ENCODE data around the gene FABP1.

Gene FABP1

GRCh38 chr2:88167740-88168139 is 39.9 kb upstream of the FABP1 start:
- Histone ChIP-seq H3K27ac (ENCODE audit: low read length) (no peak overlapping the region), H3K4me2 (ENCODE audit: insufficient read depth, low read length) (no peak overlapping the region), H3K4me3 (ENCODE audit: low read depth in 1 of 2, low read length in 2 of 2) (no peak overlapping the region), H3K4me1 (ENCODE audit: insufficient read depth, low read length) (no peaks in the 10 kb centered on the region), H3K27me3 (ENCODE audit: insufficient read depth, low read length, poor library complexity) (no peaks in the 10 kb centered on the region), H3K79me2 (ENCODE audit: insufficient read depth, low read length) (no peaks in the 10 kb centered on the region), H3K36me3 (ENCODE audit: insufficient read depth, low read length) (no peaks in the 10 kb centered on the region), H2AFZ (ENCODE audit: low read depth, low read length) (no peak overlapping the region), H4K20me1 (ENCODE audit: insufficient read depth, low read length) (no peaks in the 10 kb centered on the region), H3K9me3 (ENCODE audit: insufficient read depth, low read length, severe bottlenecking) (no peaks in the 10 kb centered on the region), H3K9ac (ENCODE audit: low read depth, low read length) (no peak overlapping the region)
- DNase-seq (no peak), ATAC-seq (ENCODE audit: insufficient read depth, low read depth) (no peak)
- TF ChIP-seq, protein P1, sequence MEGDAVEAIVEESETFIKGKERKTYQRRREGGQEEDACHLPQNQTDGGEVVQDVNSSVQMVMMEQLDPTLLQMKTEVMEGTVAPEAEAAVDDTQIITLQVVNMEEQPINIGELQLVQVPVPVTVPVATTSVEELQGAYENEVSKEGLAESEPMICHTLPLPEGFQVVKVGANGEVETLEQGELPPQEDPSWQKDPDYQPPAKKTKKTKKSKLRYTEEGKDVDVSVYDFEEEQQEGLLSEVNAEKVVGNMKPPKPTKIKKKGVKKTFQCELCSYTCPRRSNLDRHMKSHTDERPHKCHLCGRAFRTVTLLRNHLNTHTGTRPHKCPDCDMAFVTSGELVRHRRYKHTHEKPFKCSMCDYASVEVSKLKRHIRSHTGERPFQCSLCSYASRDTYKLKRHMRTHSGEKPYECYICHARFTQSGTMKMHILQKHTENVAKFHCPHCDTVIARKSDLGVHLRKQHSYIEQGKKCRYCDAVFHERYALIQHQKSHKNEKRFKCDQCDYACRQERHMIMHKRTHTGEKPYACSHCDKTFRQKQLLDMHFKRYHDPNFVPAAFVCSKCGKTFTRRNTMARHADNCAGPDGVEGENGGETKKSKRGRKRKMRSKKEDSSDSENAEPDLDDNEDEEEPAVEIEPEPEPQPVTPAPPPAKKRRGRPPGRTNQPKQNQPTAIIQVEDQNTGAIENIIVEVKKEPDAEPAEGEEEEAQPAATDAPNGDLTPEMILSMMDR (IDR thresholded peaks at IDR 0.05; ENCODE audit: borderline replicate concordance, extremely low read depth, low read length, poor library complexity, severe bottlenecking) = no peak
- TF ChIP-seq EZH2 (IDR thresholded peaks at IDR 0.05; ENCODE audit: borderline replicate concordance, low read depth, low read length, severe bottlenecking) = no peak

DNA sequence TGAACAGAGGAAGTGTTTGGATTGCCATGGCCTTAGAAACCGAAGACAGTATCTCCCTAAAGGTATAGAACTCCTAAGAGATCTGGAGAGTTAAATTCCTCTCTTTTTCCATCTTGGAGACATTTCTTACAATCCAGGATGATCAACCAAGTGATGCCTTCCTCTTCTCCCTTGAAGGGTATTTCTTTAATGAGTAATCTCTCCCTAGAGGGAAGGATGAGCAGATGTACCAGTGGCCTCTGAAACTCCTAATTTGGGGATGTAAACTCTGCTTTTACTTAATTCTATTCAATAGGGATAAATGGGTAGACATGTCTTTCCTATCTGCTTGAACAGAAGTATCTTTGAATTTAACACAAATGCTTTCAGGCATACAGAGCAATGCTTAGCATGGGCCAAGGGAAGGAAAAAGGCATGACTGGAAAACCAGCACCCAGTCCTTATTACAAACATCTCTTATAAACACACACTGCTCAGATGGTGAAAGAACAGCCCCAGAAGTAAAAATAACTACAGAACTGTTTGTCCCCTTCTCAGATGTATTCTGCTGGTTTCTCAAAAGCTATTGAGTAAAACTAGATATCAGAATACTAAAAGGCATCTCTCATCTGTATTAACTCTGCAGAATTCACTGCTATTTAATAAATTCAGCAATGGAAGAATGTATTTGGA is 37.6 kb upstream of the FABP1 start:
- Histone ChIP-seq H3K4me3 (ENCODE audit: low read depth in 1 of 2, low read length in 2 of 2) (no peak overlapping the region), H3K4me1 (ENCODE audit: insufficient read depth, low read length) (no peaks in the 10 kb centered on the region), H3K9ac (ENCODE audit: low read depth, low read length) (no peak overlapping the region), H3K9me3 (ENCODE audit: insufficient read depth, low read length, severe bottlenecking) (no peaks in the 10 kb centered on the region), H3K4me2 (ENCODE audit: insufficient read depth, low read length) (no peak overlapping the region), H3K36me3 (ENCODE audit: insufficient read depth, low read length) (no peaks in the 10 kb centered on the region), H3K27ac (ENCODE audit: low read length) (no peak overlapping the region), H4K20me1 (ENCODE audit: insufficient read depth, low read length) (no peaks in the 10 kb centered on the region), H3K79me2 (ENCODE audit: insufficient read depth, low read length) (no peaks in the 10 kb centered on the region), H2AFZ (ENCODE audit: low read depth, low read length) (no peak overlapping the region), H3K27me3 (ENCODE audit: insufficient read depth, low read length, poor library complexity) (no peaks in the 10 kb centered on the region)
- TF ChIP-seq EZH2 (IDR thresholded peaks at IDR 0.05; ENCODE audit: borderline replicate concordance, low read depth, low read length, severe bottlenecking) = no peak
- TF ChIP-seq, protein P1 (IDR thresholded peaks at IDR 0.05; ENCODE audit: borderline replicate concordance, extremely low read depth, low read length, poor library complexity, severe bottlenecking) = no peak
- no peak for DNase-seq
- no peak for ATAC-seq (ENCODE audit: insufficient read depth, low read depth)

DNA sequence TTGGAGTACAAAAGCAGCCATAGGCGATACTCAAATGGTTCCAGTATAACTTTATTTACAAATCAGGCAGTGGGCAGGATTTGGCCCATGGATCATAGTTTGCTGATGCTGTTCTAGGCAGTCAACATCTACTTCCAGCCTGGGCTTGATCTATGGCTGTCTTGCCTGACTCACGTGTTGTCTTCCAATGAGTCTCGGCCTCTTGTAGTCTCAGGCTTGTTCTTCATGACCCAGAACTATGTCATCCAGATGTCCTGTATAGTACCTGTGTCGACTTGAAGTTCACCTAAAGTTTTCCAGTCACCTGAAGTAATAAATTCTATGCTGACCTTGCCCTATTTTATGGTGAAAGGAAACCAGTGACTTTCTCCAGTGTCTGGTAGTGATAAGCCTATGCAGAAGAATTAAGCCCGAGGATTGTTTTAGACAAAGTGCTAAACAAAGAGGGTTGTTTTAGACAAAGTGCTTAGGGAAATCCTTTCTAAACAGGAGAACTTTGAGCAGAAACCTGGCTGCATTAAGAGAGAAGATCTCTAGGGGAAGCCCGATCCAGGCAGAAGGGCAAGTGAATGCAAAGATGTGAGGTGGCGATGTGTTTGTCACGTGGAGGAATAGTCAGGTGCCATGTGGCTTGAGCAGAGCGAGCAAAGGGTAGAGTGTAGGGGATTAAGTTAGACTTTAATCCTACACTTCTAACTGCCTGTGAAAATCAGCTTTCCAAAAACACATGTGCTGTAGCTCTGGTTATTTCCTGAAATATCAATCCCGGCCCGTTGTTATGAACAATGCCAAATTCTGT is 33.8 kb upstream of the FABP1 start:
- no peaks in the 10 kb centered on the region for H3K27me3 ChIP-seq (ENCODE audit: insufficient read depth, low read length, poor library complexity)
- H3K4me2 ChIP-seq (ENCODE audit: insufficient read depth, low read length) = no peak overlapping the region
- H3K9me3 ChIP-seq (ENCODE audit: insufficient read depth, low read length, severe bottlenecking) = no peaks in the 10 kb centered on the region
- no peaks in the 10 kb centered on the region for H3K79me2 ChIP-seq (ENCODE audit: insufficient read depth, low read length)
- no peak overlapping the region for H2AFZ ChIP-seq (ENCODE audit: low read depth, low read length)
- ATAC-seq (ENCODE audit: insufficient read depth, low read depth) (no peak), DNase-seq (no peak)
- no peaks in the 10 kb centered on the region for H3K36me3 ChIP-seq (ENCODE audit: insufficient read depth, low read length)
- no peaks in the 10 kb centered on the region for H3K4me1 ChIP-seq (ENCODE audit: insufficient read depth, low read length)
- H3K4me3 ChIP-seq (ENCODE audit: low read depth in 1 of 2, low read length in 2 of 2) = no peak overlapping the region
- H3K27ac ChIP-seq (ENCODE audit: low read length) = no peak overlapping the region
- TF ChIP-seq, protein P1 (IDR thresholded peaks at IDR 0.05; ENCODE audit: borderline replicate concordance, extremely low read depth, low read length, poor library complexity, severe bottlenecking) = no peak
- no peak for TF ChIP-seq EZH2 (IDR thresholded peaks at IDR 0.05; ENCODE audit: borderline replicate concordance, low read depth, low read length, severe bottlenecking)
- H4K20me1 ChIP-seq (ENCODE audit: insufficient read depth, low read length) = no peaks in the 10 kb centered on the region
- no peak overlapping the region for H3K9ac ChIP-seq (ENCODE audit: low read depth, low read length)
